Measurements from ENCODE around the gene SLC26A5. TPM values are rescaled to one million over a fixed set of nuclear protein-coding genes. Genes with fewer than 3 reads are reported as not detected.

SLC26A5 gene
- total and polyA plus RNA-seq, 10 of the 15 experiments (the other 5 are each of a cell fraction or from before 2014, with no cell fraction given) = 0.03 TPM; not detected in 9

- in situ Hi-C loops (cut with MboI) = loop anchor here (25.0 kb wide), 1 partner anchor 1743 kb away; no protein-coding TSS in a partner anchor
- Histone ChIP-seq H2AFZ (ENCODE audit: control insufficient read depth, low read depth, low read length) (peak within 1 kb of the TSS; percentile 97), H3K4me2 (ENCODE audit: control insufficient read depth, insufficient read depth) (peak within 1 kb of the TSS; percentile 77), H3K27ac (ENCODE audit: control insufficient read depth, insufficient read depth) (peak within 1 kb of the TSS; percentile 87), H4K20me1 (ENCODE audit: control insufficient read depth, insufficient read depth) (no peaks in the 10 kb centered on the region), H3K9ac (ENCODE audit: control insufficient read depth, insufficient read depth, low read length) (peak within 1 kb of the TSS; percentile 92), H3K36me3 (ENCODE audit: control insufficient read depth in 2 of 2, insufficient read depth in 2 of 2, low read length in 1 of 2) (peaks cover 0 to 13% of the 10 kb centered on the region in 2 experiments; a peak in 2 of 4 replicates), H3K79me2 (ENCODE audit: control insufficient read depth, insufficient read depth, low read length) (peaks cover 72% of the 10 kb centered on the region), H3K4me1 (ENCODE audit: control insufficient read depth, insufficient read depth, low read length) (peaks cover 7% of the 10 kb centered on the region), H3K9me3 (replicated peaks; ENCODE audit: control insufficient read depth, insufficient read depth, low read length) (no peaks in the 10 kb centered on the region), H3K4me3 (peak within 1 kb of the TSS; percentile 83), H3K27me3 (replicated peaks in 1 of 2; ENCODE audit: control insufficient read depth in 2 of 2, insufficient read depth in 2 of 2, low read length in 1 of 2) (no peaks in the 10 kb centered on the region)
- ATAC-seq = peak; percentile 88
- RAD21 ChIA-PET (ENCODE audit: unreplicated experiment) = interaction anchor here (0.6 kb wide), 1 partner anchor 212 kb away, joined by 3 read pairs; no protein-coding TSS in a partner anchor
- 12% methylated on average over 43 of the region's 43 CpGs for WGBS (ENCODE audit: insufficient coverage, insufficient replicate concordance, low lambda C conversion rate, missing lambda C conversion rate)
- BruUV-seq (replicated peaks) = no TSS peak
- peak; percentile 69 for DNase-seq (ENCODE audit: low read depth, low spot score)
- CTCF ChIA-PET = interaction anchor here (1.3 to 1.5 kb wide), 2 partner anchors 15 to 48 kb away, joined by 3 read pairs; no protein-coding TSS in a partner anchor
- POLR2A ChIA-PET = no interaction called here
- intact Hi-C loops (cut with micrococcal nuclease; ENCODE audit: unreplicated experiment) = loop anchor here (1.0 to 10.0 kb wide), 3 partner anchors 47 to 200 kb away; partner anchors contain the start of genes NAPEPLD and PMPCB
- SMC1A ChIA-PET (ENCODE audit: uncharacterized antibody, unreplicated experiment) = no interaction called here
- FAIRE-seq = peak; percentile 88
- TF ChIP-seq ESRRA (IDR thresholded peaks at IDR 0.05; ENCODE audit: low read length) (peak; percentile 70), BHLHE40 (IDR thresholded peaks at IDR 0.05; ENCODE audit: borderline replicate concordance in 1 of 2, low read depth in 2 of 2, low read length in 1 of 2) (peak; percentile 68 to 84), RB1 (IDR thresholded peaks at IDR 0.05; ENCODE audit: borderline replicate concordance) (peak; percentile 61; the same call in 1 of the 2 replicates), MLLT1 (IDR thresholded peaks at IDR 0.05) (peak; percentile 99), HDAC2 (IDR thresholded peaks at IDR 0.05) (no peak), HSF1 (IDR thresholded peaks at IDR 0.05; ENCODE audit: low read depth, low read length) (no peak), POLR2A (IDR thresholded peaks at IDR 0.05; ENCODE audit: low read depth, low read length) (peak; percentile 94), MAX (IDR thresholded peaks at IDR 0.05; ENCODE audit: low read depth, low read length) (peak; percentile 92), POLR2AphosphoS5 (IDR thresholded peaks at IDR 0.05; ENCODE audit: low read length) (peak; percentile 92), PAX5 (IDR thresholded peaks at IDR 0.05; ENCODE audit: borderline replicate concordance, low read depth, low read length) (0 out of 2 replicates have a peak, but pooled peaks have one; percentile 43), SREBF1 (IDR thresholded peaks at IDR 0.05; ENCODE audit: low read length) (0 out of 2 replicates have a peak, but pooled peaks have one; percentile 51), ZNF687 (IDR thresholded peaks at IDR 0.05) (peak; percentile 70), NR2C1 (IDR thresholded peaks at IDR 0.05) (peak; percentile 92), EED (IDR thresholded peaks at IDR 0.05; ENCODE audit: low read depth) (peak; percentile 67), KLF5 (IDR thresholded peaks at IDR 0.05; ENCODE audit: partially characterized antibody) (no peak), FOXM1 (IDR thresholded peaks at IDR 0.05; ENCODE audit: low read depth, low read length) (no peak)
These were observed 101.4 kb downstream of the SLC26A5 start, which contains the start of gene DNAJC2 for GRCh38 chr7:103344453-103345149. TSS of gene DNAJC2 (minus strand) at chr7:103344767. CDS start at chr7:103344622, 145 bp downstream.

Measured in GM12878 (cell line).